KMS-11 (cell line): Measurements from ENCODE around the gene PRDM15.

Source experiments
- H2AFZ ChIP-seq: fragments of 200-600 bp; sonication (generic); 2 replicates; pipeline ENCODE4 v1.6.1; 2016; ENCODE audit warnings: antibody characterized with exemption, mixed run types, low read depth
- H3K27ac ChIP-seq: fragments of 200-600 bp; sonication (generic); 2 replicates; pipeline ENCODE4 v1.6.1; 2016; ENCODE audit warnings: mild to moderate bottlenecking, mixed run types
- H3K27me3 ChIP-seq: fragments of 200-600 bp; sonication (generic); 2 replicates; pipeline ENCODE4 v1.6.1; 2017; ENCODE audit warnings: mild to moderate bottlenecking, low read depth, mixed run types, moderate library complexity; ENCODE audit not compliant: insufficient read depth
- H3K36me3 ChIP-seq: fragments of 200-600 bp; sonication (generic); 2 replicates; pipeline ENCODE4 v1.6.1; 2017; ENCODE audit warnings: mild to moderate bottlenecking, mixed run types; ENCODE audit not compliant: insufficient read depth
- H3K4me1 ChIP-seq: fragments of 200-600 bp; sonication (generic); 2 replicates; pipeline ENCODE4 v1.6.1; 2016; ENCODE audit warnings: mild to moderate bottlenecking, low read depth, mixed run types; ENCODE audit not compliant: poor library complexity, severe bottlenecking
- H3K4me2 ChIP-seq: fragments of 200-600 bp; sonication (generic); 2 replicates; pipeline ENCODE4 v1.7.0; 2016; ENCODE audit warnings: mild to moderate bottlenecking, mixed run types
- H3K4me3 ChIP-seq: fragments of 200-600 bp; sonication (generic); IDR thresholded peaks from 2 replicates; pipeline ENCODE4 v1.6.1; 2017; ENCODE audit warnings: low read depth, low read length, mixed read lengths; ENCODE audit not compliant: insufficient read depth
- H3K79me2 ChIP-seq: fragments of 200-600 bp; sonication (generic); 2 replicates; pipeline ENCODE4 v1.6.1; 2016; ENCODE audit warnings: low read depth, mixed run types; ENCODE audit not compliant: insufficient read depth
- H3K9ac ChIP-seq: fragments of 200-600 bp; sonication (generic); 2 replicates; pipeline ENCODE4 v1.6.1; 2016; ENCODE audit warnings: mild to moderate bottlenecking, mixed run types
- H4K20me1 ChIP-seq: fragments of 200-600 bp; sonication (generic); 2 replicates; pipeline ENCODE4 v1.6.1; 2016; ENCODE audit warnings: mild to moderate bottlenecking, mixed run types; ENCODE audit not compliant: insufficient read depth
- CTCF ChIP-seq: fragments of 200-600 bp; sonication (generic); conservative IDR thresholded peaks from 2 replicates; pipeline ENCODE4 v1.6.1; 2017; ENCODE audit warnings: low read depth, mild to moderate bottlenecking, antibody characterized with exemption, low read length, moderate library complexity, mixed read lengths

PRDM15 gene

GRCh38 chr21:41758550-41758949, 120.6 kb downstream of the PRDM15 start:
- Histone ChIP-seq H3K36me3 (no peaks in the 10 kb centered on the region), H2AFZ (no peak overlapping the region), H3K4me1 (no peaks in the 10 kb centered on the region), H3K27me3 (peaks cover 19% of the 10 kb centered on the region; the same call in 1 of the 2 replicates), H3K27ac (no peak overlapping the region), H4K20me1 (no peaks in the 10 kb centered on the region), H3K9ac (no peak overlapping the region), H3K79me2 (no peaks in the 10 kb centered on the region), H3K4me2 (no peak overlapping the region), H3K4me3 (no peak overlapping the region)
- TF ChIP-seq CTCF, result no peak

- Histone ChIP-seq H4K20me1 (no peaks in the 10 kb centered on the region), H3K27ac (no peak overlapping the region), H3K79me2 (no peaks in the 10 kb centered on the region), H3K27me3 (peaks cover 25% of the 10 kb centered on the region; the same call in 1 of the 2 replicates), H3K9ac (no peak overlapping the region), H3K4me2 (no peak overlapping the region), H3K4me3 (no peak overlapping the region), H3K36me3 (no peaks in the 10 kb centered on the region), H2AFZ (no peak overlapping the region), H3K4me1 (no peaks in the 10 kb centered on the region)
- TF ChIP-seq CTCF, result no peak
Measured at GRCh38 chr21:41755934-41756773, 123.0 kb downstream of the PRDM15 start.

- Histone ChIP-seq H3K4me2 (no peak overlapping the region), H3K9ac (no peak overlapping the region)
Measured at GRCh38 chr21:41755258-41755933, 123.7 kb downstream of the PRDM15 start.

GRCh38 chr21:41754479-41754891, 124.7 kb downstream of the PRDM15 start:
- H3K27me3 ChIP-seq, result peaks cover 27% of the 10 kb centered on the region; the same call in 1 of the 2 replicates
- H3K4me1 ChIP-seq, result no peaks in the 10 kb centered on the region
- no peak overlapping the region for H3K4me3 ChIP-seq
- no peak overlapping the region for H2AFZ ChIP-seq
- H3K4me2 ChIP-seq, result no peak overlapping the region
- H3K79me2 ChIP-seq, result no peaks in the 10 kb centered on the region
- TF ChIP-seq CTCF, result no peak
- H4K20me1 ChIP-seq, result no peaks in the 10 kb centered on the region
- no peak overlapping the region for H3K9ac ChIP-seq
- H3K27ac ChIP-seq, result no peak overlapping the region
- no peaks in the 10 kb centered on the region for H3K36me3 ChIP-seq

More at GRCh38 chr21:41755258-41755933, 123.7 kb downstream of the PRDM15 start:
- no peaks in the 10 kb centered on the region for H3K36me3 ChIP-seq
- H2AFZ ChIP-seq, result no peak overlapping the region
- H3K79me2 ChIP-seq, result no peaks in the 10 kb centered on the region
- peaks cover 27% of the 10 kb centered on the region; the same call in 1 of the 2 replicates for H3K27me3 ChIP-seq
- TF ChIP-seq CTCF, result no peak
- no peaks in the 10 kb centered on the region for H4K20me1 ChIP-seq
- no peak overlapping the region for H3K27ac ChIP-seq
- no peaks in the 10 kb centered on the region for H3K4me1 ChIP-seq
- H3K4me3 ChIP-seq, result no peak overlapping the region
